Ramos (cell line): ENCODE results near the gene ABR.
"Not testable (repeated sequence)": the region's sequence is repeated elsewhere in the genome, so short reads cannot be mapped to it uniquely, and the experiment has no call there.

Source experiments
- in situ Hi-C: fragments of 300-500 bp; cut with MboI; formaldehyde crosslinking; loops from one replicate; pipeline ENCODE4 v1.14.3; 2022; ENCODE audit warnings: low sequenced_read_pairs; ENCODE audit not compliant: unreplicated experiment

The ABR gene

DNA sequence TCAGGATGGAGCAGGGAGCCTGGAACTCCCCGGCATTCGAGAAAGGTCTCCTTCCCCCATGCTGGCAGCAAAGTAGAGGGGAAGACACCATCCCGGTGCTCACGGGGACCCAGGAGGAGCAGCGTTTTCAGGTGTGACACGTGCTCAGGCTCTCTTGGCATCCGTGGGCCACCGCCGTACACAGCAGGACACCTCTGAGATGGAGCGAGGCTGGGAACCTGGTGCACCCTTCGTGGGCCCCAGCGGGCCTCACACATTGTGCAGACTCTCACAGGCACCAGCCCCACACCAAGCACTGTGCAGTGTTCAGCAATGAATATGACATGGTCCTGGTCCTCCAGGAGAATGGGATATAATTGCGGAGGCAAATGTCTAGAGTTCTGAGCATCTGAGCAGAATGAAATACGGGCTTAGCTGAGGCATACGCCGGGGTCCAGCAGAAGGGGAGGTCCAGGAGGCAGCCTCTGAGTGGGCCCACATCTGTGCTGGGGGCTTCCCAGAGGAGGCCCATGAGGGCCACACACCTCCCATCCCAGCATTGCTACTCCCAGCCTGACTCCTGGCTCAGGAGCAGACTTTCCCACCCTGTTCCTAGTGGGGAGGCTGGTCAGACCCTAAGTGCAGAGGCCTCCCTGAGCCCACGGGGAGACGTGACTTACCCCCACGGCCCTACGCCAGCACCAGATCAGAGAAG lies 72.6 kb downstream of the ABR start:
- in situ Hi-C loops, result no loop called here

DNA sequence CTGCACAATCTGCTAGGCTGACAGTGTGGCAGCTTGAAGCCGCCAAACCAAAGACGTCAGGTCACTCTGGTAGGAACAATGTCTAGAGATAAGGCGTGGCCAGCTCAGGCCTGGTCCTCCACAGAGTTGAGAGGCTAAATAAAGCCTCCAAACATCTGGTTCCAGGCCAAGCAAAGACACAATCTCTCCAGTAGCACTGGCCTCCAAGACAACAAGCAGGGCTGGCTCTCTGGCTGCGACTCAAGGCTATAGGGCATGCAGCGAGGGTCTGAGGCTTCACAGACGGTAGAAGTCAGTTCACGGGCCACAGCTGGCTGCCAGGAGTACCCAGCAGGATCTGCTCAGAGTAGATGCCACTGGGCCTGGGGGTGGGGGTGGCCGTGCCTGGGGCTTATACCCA lies 75.6 kb downstream of the ABR start:
- in situ Hi-C loops, result no loop called here

DNA sequence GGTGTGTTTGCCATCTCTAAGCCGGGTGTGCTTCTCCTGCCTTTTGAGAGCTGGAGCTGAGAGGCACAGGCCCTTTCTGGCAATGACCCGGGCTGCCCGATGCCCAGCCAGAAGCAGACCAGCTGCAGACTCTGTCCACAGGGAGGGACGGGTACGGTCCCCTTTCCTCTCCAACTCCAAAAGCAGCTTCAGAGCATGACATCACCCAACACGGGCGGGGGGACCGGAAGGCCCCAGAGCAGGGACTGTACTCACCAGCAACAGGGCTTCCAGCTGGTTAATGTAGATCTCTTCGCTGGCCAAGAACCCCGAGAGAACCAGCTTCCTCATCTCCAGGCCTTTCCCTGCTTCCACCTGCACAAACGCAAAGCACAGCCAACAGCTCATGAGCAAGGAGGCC lies 79.4 kb downstream of the ABR start:
- in situ Hi-C loops, result no loop called here

DNA sequence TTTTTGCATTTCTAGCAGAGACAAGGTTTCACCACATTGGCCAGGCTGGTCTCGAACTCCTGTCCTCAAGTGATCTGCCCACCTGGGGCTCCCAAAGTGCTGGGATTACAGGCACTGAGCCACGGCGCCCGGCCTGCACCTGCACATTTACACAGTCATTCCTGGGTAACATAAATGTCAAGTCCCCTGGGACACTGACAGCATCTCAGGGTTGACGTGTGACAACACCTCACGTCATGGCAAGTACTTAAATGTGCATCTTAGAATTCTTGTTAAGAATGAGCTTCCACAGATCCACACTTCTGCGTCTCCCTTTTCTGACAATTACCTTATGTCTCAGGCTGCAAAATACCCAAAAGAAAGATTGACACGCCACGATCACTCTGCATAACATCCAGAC lies 80.5 kb downstream of the ABR start:
- in situ Hi-C loops, result no loop called here

DNA sequence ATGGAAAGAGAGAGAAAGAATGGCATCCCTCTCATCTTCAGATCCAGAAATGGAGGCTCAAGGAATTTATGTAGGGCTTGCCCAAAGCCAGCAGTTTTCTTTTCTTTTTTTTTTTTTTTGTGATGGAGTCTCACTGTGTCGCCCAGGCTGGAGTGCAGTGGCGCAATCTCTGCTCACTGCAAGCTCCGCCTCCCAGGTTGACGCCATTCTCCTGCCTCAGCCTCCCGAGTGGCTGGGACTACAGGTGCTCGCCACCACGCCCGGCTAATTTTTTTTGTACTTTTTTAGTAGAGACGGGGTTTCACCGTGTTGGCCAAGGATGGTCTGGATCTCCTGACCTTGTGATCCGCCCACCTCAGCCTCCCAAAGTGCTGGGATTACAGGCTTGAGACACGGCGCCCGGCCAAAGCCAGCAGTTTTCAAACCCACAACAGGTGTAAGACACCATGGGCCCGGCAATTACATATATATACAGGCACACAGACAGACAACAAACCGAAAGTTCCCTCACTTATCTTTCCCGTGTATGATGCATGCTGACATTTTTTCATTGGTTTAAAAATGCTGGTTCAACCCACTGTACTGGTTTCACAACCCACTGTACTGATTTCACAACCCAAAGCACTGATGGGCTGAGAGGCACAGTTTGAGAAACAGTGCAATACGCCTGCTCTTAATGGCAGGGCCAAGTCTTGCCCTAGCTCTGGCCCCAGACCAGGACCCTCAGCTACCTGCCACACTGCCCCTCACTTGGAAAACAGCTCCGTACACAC lies 81.6 kb downstream of the ABR start:
- in situ Hi-C loops, result not testable (repeated sequence)

DNA sequence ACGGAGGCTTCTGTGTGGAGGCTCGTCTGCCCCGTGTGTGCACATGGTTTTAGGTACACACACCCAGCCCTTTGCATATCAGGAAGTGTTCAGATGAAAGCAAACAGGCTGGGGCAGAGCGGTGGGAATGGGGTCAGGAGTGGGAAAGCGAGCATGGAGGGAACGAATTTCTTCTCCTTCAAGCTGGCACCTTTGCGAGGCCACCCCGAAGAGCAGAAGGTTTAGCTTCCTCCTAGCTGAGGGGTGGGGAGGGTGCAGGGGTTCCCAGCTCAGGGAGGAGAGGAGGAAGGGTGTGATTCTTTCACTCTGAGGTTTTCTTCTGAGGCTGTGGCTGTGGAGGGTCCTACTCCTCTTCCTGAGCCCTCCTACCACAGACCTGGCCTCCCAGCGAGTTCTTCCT lies 83.6 kb downstream of the ABR start:
- in situ Hi-C loops, result no loop called here

DNA sequence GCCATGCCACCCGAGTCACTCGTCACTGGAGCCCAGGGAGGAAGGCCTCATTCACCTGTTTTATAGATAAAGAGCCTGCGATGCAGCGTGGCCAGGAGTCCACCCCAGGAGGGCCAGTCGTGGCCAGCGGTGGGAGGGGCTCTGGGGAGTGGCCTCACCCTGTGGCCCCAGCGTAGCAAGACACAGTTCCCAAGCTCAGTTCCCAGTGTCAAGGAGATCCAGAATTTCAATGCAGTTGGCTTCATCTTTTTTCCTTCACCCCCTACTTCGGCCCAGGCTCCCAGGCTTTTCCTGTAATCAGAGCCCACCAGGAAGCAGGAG lies 84.0 kb downstream of the ABR start:
- in situ Hi-C loops, result no loop called here

DNA sequence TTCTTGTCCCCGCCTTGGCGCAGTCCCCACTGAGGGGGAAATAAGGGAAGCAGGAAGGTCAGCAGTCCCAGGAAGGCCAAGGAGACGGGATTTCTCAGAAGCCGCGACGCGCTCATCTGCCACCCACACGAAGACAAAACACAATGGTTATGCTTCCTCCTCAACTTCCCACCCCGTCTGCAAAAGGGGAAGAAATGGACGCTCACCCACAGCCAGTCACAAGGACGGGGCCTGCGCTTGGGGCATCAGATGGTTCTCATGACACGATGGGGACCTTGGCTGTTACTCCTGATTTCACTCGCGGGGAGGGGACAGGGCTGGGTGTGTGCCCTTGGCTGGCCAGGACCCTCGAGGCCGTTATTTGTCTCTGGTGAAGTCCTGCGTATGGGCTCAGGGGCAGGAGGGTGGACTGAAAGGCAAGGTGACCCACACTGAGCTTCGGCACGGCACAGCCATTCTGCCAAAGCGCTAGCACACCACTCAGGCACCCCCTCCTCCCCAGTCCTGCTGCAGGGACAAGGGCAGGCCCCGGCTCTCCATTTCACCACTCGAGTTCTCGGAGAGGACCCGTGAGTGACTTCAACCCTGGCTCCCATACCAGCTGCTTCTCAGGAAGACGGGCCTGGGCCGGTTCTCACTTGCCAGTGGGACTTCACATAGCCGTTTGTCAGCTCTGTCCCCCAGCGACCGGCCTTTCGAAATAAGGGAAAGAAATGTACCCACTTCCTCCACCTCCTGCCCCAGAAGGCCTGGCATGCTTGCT lies 84.5 kb downstream of the ABR start:
- in situ Hi-C loops, result no loop called here

DNA sequence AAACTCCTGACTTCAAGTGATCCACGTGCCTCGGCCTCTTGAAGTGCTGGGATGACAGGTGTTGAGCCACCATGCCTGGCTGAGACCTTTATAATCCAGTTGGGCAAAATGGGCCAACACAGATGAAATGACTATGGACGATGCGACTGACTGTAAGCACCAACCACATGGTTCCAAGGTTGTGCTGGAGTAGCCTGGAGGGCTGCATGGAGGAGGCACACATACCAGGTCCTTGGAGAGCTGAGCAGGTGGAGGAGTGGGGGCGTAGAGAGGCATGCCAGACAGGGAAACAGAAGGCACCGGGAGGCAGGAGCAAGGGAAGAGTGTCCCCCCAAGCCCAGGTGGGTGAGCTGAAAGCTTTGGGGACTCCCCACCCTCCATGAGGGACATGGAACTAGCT lies 85.2 kb downstream of the ABR start:
- in situ Hi-C loops, result no loop called here

DNA sequence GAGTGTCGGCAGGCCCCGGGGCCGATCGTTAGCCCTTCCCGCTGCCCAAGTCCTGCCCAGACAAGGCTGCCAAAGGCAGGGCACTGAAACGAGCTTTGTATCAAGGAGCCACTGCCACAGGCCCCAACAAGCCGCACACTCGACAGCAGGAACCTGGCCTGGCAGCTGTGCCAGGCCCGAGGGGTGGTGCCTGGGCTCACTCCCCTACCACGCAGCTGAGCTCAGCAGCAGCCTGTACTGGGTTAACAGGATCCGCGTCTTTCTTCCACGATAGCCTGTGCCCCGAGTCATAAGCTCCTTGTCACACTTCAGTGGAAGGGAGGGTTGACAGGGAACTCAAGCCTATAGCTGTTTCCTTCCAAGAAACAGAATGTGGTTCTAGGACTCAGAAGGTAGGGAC lies 87.9 kb downstream of the ABR start:
- in situ Hi-C loops, result no loop called here

DNA sequence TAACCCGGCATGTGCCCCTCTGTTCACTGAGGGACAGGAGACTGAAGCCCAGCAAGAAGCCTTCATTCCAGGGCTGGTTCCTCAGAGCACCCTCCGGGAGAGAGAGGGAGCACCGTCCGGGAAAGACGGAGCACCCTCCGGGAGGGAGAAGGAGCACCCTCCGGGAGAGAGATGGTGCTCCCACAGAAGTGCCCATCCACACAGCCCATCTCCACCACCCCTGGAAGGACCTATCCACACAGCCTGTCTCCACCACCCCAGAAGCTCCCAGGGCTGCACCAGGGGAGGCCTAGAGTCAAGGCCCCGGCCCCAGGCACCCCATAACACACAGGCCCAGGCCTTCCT lies 88.6 kb downstream of the ABR start:
- in situ Hi-C loops, result no loop called here

DNA sequence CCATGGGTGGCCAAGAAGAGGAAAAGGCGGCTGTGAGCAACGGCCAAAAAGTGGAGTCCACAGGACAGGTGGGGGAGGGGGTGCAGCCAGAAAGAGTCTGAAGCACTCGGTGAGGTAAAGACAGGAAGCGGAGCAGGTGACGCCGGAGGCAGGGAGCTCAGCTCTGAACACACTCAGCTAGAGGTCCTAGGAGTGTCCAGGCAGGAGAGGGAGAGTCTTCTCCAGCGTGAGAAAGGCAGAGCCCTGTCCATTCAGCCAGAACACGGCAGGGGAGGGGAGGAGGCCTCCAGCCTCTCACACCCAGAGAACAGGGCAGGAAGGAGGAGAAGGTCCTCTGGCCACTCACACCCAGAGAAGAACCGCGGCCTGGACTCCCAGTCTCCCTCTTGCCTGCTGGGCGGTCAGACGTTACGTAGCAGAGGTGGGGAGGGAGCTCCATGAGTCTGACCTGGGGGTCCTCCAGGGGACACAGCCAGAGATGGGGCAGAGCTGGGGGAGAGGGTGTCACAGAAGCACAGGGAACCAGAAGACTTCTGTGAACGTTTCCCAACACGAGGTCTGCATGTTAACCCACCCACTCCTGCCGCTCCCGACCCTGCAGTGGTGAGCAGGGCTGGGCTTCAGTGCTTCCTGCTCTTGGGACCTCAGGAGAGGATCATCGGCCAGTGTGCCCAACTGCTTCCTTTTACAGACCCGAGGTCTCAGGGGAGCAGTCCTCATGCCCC lies 89.2 kb downstream of the ABR start:
- in situ Hi-C loops, result no loop called here

DNA sequence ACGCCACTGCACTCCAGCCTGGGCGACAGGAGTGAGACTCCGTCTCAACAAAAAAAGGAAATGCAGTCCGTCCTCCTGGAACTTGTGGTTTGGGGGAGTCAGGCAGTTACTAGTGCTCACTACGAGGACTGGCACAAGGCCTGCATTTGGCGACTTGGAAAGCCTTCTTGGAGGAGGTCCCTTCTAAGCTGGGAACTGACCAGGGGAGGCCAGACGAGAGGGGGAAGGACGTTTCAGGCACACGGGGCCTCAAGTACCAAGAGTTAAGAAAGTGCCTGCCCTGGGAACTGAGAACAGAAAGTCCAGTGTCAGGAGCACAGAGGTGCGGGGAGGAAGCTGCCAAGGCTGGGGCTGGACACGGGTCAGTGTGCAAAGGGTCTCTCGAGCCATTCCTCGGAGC lies 89.9 kb downstream of the ABR start:
- in situ Hi-C loops, result no loop called here

DNA sequence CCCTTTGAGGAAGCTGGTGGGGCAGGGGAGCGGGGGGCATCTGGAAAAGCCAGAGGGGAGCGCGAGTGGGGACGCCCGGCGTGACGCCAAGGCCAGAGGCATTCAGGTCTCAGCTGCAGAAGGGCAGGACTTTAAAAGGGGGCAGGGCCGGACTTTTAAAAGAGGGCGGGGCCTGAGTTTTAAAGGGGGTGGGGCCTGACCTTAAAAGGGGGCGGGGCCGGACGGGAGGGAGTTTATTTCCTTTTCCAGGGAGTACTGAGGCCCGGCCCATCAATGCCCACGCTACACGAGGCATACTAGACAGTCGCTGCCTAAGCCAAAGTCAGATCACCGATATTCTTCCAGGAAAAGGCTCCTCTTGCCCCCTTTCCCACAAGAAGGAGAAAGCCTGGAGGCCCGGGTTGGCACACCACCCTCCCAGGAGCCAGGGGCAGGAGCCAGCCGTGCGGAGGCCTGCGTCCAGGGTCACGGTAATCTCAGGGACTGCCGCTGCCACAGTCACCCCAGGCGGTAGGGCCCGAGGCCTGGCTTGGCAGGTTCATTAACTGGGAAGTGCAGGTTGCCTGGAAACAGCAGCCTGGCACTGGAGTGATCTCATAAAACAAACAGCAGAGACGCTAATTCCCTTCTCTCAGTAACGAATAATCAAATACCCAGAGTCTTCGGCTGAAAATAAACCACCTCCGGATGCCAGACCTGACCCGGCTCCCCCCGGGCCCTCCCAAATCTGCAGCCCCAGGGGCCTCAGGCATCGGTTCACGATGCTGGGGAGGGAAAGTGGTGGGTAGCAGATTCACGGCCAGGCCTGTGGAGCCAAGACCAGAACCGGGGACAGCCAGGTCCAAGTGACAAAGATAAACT lies 92.2 kb downstream of the ABR start:
- in situ Hi-C loops, result no loop called here

DNA sequence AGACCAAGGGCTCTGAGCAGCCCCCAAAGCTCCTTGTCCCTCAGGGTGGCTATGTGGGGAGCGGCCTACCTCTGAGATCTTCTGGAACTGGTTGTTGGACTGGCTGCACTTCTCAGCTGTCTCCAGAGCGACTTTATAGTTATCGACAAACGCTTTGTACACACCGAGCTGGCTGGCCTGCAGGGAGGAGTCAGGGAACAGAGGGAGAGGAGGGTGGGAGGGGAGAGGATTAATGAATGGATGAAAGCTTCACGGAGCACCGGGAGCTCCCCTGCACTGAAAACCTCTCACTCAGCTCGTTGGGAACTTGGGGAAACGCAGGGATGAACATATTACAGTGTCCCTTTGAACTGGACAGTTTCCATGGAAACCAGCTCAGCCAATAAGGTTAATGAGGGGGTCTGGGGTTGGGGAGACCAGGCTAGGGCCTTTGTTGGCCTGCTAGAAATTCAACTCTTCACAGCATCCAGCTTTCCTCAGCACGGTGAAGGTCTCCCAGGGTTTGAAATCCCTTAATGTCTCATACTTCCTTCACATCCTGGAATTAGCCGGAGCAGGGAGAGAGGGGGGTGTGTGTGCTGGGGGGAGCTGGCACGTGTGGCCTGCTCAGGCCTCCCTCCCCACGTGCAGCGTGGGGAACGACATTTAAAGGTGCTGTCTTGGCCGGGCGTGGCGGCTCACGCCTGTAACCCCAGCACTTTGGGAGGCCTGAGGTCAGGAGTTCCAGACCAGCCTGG lies 96.2 kb downstream of the ABR start:
- in situ Hi-C loops, result no loop called here

DNA sequence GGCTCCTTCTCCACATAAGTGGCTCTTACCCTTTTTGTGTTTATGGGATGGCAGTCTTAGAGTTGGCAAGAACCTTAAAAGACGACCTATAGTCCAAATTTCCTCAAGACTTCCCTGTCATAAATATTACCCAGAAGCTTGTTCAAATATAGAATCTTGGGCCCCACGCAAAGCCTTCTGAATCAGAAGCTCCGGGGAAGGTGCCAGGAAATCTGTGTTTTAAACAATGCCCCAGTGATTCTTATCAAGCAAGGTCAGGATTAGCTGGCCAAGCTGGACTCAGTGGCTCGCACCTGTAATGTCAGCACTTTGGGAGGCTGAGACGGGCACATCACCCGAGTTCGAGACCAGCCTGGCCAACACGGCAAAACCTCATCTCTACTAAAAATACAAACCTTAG lies 97.2 kb downstream of the ABR start:
- in situ Hi-C loops, result no loop called here

DNA sequence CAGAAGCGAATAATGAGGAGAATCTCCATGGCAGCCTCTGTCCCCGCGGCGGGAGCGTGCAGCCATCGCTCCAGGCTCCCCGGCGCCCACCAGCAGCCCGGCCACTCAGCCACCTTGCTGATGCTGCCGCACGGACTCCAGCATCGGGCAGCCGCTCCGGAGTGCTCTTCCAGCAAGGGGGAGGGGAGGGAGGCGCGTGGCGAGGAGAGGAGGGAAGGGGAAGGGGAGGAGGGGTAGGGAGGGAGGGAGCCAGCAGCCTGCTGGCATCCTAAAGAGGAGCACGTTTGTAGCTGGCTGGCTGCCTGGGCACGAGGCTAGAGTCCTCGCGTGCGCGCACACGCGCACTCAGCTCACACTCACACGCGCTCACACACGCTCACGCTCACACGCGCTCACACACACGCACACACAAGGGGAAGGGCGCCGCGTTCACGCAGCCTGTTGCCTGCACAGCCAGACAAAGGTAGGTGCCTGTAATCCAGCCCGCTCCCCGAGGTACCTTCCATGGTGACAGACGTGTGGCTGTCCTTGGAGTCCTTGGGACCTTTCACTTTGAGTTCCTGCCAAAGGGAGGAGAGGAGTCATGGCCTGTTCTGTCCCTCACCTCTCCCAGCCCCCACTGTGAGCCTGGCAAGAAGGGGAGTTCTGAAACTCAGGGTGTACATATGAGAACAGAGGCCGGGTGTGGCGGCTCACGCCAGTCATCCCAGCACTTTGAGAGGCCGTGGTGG lies 100.8 kb downstream of the ABR start:
- in situ Hi-C loops, result no loop called here

DNA sequence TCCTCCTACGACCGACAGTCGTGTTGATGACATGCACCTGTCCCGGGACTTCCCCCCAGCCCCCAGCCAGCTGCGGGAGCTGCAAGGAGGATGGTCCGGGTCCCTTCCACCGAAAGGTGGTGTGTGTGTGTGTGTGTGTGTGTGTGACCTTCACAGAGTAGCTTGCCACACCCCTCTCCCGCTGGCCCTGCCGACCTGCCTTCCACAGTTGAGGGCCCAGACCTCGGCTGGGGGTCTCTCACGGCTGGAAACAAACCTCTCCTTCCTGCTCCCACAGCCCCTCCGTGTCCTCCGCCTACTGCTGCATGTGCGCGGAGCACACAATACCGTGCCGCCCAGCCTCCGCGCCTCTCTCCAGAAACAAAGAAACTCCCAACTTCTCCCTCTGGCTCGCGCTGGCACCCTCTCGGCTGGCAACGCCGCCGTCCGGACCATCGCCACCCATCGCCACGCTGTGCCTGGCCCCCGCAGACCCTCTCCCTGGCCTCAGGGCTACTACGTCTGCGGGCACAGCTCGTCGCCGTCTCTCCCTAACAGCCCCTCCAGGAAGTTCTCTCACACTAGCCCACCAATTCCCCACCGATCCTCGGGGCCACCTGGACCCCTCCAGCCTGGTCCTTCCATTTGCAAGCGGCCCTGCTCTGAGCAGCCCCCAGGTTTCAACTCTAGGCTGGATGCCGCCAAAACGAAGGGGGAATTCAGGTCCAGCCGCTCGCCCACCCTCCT lies 101.6 kb downstream of the ABR start:
- in situ Hi-C loops, result no loop called here
